Breast epithelium (tissue), 4 donors: Measurements from ENCODE around the gene HTRA3. TPM values are rescaled to one million over a fixed set of nuclear protein-coding genes. Genes with fewer than 3 reads are reported as not detected.

ENCODE experiments used
- DNase-seq, 2 donors: peaks; one replicate each; pipeline ENCODE4 v3.0.0-alpha.2; 2019; ENCODE audit warnings: low spot score in 2 of 2
- H3K27ac ChIP-seq, 2 donors: fragments of 200-600 bp; sonication (generic) in 1 of 2; one replicate each; pipeline ENCODE4 v1.5.1; 2016 to 2019; ENCODE audit warnings: mild to moderate bottlenecking in 1 of 2
- H3K27me3 ChIP-seq, 2 donors: fragments of 200-600 bp; sonication (generic) in 1 of 2; one replicate each; pipeline versions ENCODE4 v1.5.1 to v1.6.0; 2017 to 2019; ENCODE audit warnings: control low read depth in 1 of 2, mild to moderate bottlenecking in 1 of 2
- H3K36me3 ChIP-seq: fragments of 200-600 bp; one replicate; pipeline ENCODE4 v1.5.1; 2019
- H3K4me1 ChIP-seq, 2 donors: fragments of 200-600 bp; sonication (generic); one replicate each; pipeline ENCODE4 v1.5.1; 2016 to 2019; ENCODE audit warnings: control low read depth in 1 of 2
- H3K4me3 ChIP-seq, 3 donors: fragments of 200-600 bp; sonication (generic); 1 replicate in 2 of 3; 2 replicates in 1 of 3; pipeline ENCODE4 v1.5.1; 2016 to 2019; ENCODE audit warnings: mild to moderate bottlenecking in 3 of 3, moderate library complexity in 2 of 3
- H3K9me3 ChIP-seq, 2 donors: fragments of 200-600 bp; sonication (generic) in 1 of 2; one replicate each; pipeline ENCODE4 v1.5.1; 2016 to 2019; ENCODE audit warnings: control low read depth in 1 of 2
- POLR2A ChIP-seq: fragments of 450-650 bp; IDR thresholded peaks from one replicate; pipeline ENCODE4 v1.6.1; 2016; ENCODE audit warnings: antibody characterized with exemption, mild to moderate bottlenecking, moderate library complexity
- POLR2AphosphoS5 ChIP-seq, 3 donors: sonication (generic); formaldehyde crosslinking; IDR thresholded peaks; one replicate each; pipeline ENCODE4 v1.6.1; 2017; ENCODE audit warnings: antibody characterized with exemption in 3 of 3
- intact Hi-C: fragments of 100-400 bp; cut with DNase I; formaldehyde crosslinking; loops from one replicate; pipeline ENCODE4 v1.15.1; 2023; ENCODE audit warnings: low total_unique reads
- total RNA-seq, 3 donors: library from RNA; depleted of rRNA; stranded (reverse); fragments of >200 nt; gene quantifications; one replicate each; pipeline ENCODE4 v1.1.0, GENCODE V29; 2016
- TF ChIP-seq, protein P1 (sequence below), 3 donors: fragments of 450-650 bp; IDR thresholded peaks; one replicate each; pipeline ENCODE4 v1.5.1; 2016 to 2017; ENCODE audit warnings: antibody characterized with exemption in 3 of 3, mild to moderate bottlenecking in 3 of 3, moderate library complexity in 3 of 3

Gene HTRA3
- total RNA-seq, 3 donors from 2014 or later = 8.5 to 53.9 (median 19.7) TPM

DNA sequence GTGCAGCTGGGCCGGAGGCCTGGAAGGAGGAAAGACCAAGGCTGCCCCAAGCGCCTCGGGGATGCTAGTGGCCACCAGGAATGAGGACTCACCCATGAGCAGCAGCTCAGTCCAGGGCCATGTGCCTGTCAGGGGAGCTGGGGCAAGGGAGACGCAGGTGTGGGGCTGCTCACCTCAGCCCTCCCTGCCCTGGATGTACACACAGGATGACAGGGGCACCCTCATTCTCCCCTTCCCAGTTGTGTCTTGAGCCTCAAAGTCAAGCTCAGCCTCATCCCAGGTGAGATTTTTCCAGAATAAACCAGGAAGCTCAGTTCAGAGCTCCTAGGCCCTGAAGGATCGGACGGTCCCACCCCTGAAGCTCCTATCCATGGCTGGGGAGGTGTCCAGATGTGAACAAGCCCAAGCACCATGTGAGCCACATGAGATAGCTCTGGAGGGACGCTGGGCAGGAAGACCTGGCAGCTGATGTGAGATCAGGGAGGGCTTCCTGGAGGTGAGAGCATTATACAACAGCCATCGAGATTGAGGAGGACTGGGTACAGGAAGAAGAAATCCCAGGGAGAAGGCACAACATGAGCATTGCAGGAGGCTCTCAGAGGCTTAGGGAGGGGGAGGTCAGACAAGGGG, 23.0 kb downstream of the HTRA3 start:
- H3K27me3 ChIP-seq = no peaks in the 10 kb centered on the region
- intact Hi-C loops = no loop called here
- DNase-seq = no peak

DNA sequence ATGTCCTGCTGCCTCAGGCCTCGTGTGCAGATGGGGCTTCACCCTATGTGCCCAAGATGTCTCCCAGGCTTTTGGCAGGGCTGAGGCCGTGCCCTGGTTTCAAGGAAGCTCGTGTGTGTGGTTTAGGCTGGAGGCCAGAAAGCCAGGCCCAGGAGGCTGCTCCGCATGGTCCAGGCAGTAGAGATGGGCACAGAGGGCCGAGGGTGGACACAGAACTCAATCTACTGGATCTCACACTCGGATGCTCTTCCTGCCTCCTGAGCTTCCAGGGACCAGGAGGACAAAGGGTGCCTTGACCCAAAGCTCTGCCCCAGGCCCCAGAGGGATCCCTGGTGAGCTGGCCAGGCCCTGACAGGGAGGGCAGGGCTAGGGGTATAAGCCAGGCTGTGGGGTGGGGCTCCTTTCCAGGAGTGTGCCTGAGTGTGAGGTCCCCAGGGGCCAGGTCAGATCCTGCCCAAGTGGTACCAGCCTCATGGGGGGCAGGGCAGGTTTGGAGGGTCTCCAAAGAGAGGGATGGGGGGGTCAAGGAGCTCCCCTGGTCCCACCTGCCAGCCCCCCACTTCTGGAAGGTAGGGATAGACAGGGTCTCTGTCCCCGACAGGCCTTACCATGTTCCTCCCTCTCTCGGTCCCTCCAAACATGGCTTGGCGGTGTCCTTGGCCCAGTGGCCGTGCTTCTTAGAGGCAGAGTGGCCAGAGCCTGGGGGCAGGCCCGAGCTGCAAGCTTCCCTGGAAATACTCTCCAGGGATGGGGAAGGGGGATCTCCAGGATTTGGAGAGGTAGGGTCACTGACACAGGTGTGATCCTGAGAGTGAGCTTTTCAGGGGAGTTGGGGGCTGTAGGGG, 23.8 kb downstream of the HTRA3 start:
- TF ChIP-seq, protein P1, sequence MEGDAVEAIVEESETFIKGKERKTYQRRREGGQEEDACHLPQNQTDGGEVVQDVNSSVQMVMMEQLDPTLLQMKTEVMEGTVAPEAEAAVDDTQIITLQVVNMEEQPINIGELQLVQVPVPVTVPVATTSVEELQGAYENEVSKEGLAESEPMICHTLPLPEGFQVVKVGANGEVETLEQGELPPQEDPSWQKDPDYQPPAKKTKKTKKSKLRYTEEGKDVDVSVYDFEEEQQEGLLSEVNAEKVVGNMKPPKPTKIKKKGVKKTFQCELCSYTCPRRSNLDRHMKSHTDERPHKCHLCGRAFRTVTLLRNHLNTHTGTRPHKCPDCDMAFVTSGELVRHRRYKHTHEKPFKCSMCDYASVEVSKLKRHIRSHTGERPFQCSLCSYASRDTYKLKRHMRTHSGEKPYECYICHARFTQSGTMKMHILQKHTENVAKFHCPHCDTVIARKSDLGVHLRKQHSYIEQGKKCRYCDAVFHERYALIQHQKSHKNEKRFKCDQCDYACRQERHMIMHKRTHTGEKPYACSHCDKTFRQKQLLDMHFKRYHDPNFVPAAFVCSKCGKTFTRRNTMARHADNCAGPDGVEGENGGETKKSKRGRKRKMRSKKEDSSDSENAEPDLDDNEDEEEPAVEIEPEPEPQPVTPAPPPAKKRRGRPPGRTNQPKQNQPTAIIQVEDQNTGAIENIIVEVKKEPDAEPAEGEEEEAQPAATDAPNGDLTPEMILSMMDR (IDR thresholded peaks at IDR 0.05) = no peak
- TF ChIP-seq POLR2AphosphoS5 (IDR thresholded peaks at IDR 0.05) = no peak
- TF ChIP-seq POLR2A = no peak
- intact Hi-C loops = no loop called here
- DNase-seq = no peak

More for the DNA sequence above, 23.0 kb downstream of the HTRA3 start:
- H3K4me1 ChIP-seq = no peaks in the 10 kb centered on the region
- no peak overlapping the region for H3K4me3 ChIP-seq
- H3K36me3 ChIP-seq = no peaks in the 10 kb centered on the region
- no peaks in the 10 kb centered on the region for H3K9me3 ChIP-seq
- H3K27ac ChIP-seq = no peak overlapping the region
- TF ChIP-seq POLR2AphosphoS5 (IDR thresholded peaks at IDR 0.05) (no peak), POLR2A (no peak)
- TF ChIP-seq, protein P1 (IDR thresholded peaks at IDR 0.05) = no peak

DNA sequence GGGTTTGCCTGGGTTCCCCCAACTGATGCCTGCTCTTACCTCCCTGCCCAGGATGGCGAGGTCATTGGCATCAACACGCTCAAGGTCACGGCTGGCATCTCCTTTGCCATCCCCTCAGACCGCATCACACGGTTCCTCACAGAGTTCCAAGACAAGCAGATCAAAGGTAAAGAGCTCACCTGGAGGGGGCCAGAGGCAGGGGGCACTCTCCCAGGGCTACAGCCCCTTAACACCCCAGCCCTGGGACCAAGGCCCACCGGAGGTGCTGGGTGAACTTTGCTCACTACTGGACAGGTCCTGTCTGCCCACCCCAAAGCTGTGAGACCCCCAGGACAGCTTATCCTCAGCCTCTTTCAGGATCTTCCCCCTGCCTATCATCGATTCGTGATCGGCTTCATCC, 24.5 kb downstream of the HTRA3 start:
- Histone ChIP-seq H3K4me3 (no peak overlapping the region), H3K9me3 (no peaks in the 10 kb centered on the region), H3K4me1 (no peaks in the 10 kb centered on the region), H3K36me3 (no peaks in the 10 kb centered on the region), H3K27me3 (no peaks in the 10 kb centered on the region), H3K27ac (no peak overlapping the region)
- intact Hi-C loops = no loop called here
- no peak for DNase-seq
- no peak for TF ChIP-seq POLR2A
- no peak for TF ChIP-seq POLR2AphosphoS5 (IDR thresholded peaks at IDR 0.05)
- TF ChIP-seq, protein P1 (IDR thresholded peaks at IDR 0.05) = no peak

More for the DNA sequence above, 23.8 kb downstream of the HTRA3 start:
- H3K4me1 ChIP-seq = no peaks in the 10 kb centered on the region
- no peaks in the 10 kb centered on the region for H3K27me3 ChIP-seq
- H3K36me3 ChIP-seq = no peaks in the 10 kb centered on the region
- no peak overlapping the region for H3K27ac ChIP-seq
- H3K4me3 ChIP-seq = no peak overlapping the region
- H3K9me3 ChIP-seq = no peaks in the 10 kb centered on the region

DNA sequence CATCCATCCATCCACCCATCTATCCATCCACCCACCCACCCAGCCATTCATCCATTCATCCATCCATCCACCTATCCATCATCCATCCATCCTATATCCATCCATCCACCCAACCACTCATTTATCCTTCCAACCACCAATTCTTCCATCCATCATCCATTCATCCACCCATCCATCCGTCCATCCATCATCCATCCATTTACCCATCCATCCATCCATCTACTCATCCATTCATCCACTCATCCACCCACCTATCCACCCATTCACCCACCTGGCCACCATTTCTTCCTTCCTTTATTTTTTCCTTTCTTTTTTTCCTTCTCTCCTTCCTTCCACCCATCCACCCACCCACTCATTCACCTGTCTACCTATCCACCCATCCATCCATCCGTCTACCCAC, 25.2 kb downstream of the HTRA3 start:
- Histone ChIP-seq H3K4me3 (no peak overlapping the region), H3K27me3 (no peaks in the 10 kb centered on the region), H3K9me3 (no peaks in the 10 kb centered on the region), H3K27ac (no peak overlapping the region), H3K4me1 (no peaks in the 10 kb centered on the region), H3K36me3 (no peaks in the 10 kb centered on the region)
- intact Hi-C loops = no loop called here
- no peak for DNase-seq
- TF ChIP-seq, protein P1 (IDR thresholded peaks at IDR 0.05) = no peak
- TF ChIP-seq POLR2AphosphoS5 (IDR thresholded peaks at IDR 0.05) (no peak), POLR2A (no peak)

DNA sequence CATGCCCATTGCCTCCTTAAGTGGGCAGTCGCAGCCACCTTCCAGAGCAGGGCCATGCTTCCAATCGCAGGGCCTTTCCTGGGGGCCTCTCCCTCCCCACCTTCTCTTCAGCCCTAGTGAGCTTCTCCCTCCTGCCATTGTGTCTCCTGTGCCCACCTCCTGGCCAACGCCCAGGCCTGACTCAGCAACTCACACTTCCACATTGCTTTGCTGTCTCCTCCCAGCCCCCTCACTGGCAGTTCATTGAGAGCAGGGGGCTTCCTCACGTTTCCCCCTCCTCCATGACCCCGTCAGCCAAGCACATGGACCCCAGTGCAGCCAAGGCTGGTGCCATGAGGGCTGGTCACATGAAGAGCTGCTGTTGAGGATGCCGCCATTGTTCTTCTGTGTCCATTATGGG, 25.9 kb downstream of the HTRA3 start:
- no peaks in the 10 kb centered on the region for H3K4me1 ChIP-seq
- no peak overlapping the region for H3K27ac ChIP-seq
- TF ChIP-seq, protein P1 (IDR thresholded peaks at IDR 0.05) = no peak
- no peak for TF ChIP-seq POLR2AphosphoS5 (IDR thresholded peaks at IDR 0.05)
- DNase-seq = no peak
- no peaks in the 10 kb centered on the region for H3K36me3 ChIP-seq
- no peaks in the 10 kb centered on the region for H3K9me3 ChIP-seq
- intact Hi-C loops = no loop called here
- H3K4me3 ChIP-seq = no peak overlapping the region
- no peaks in the 10 kb centered on the region for H3K27me3 ChIP-seq
